ENCODE results near the gene BTBD16. TPM values are rescaled to one million over a fixed set of nuclear protein-coding genes. Genes with fewer than 3 reads are reported as not detected.

BTBD16 gene
- total and polyA plus RNA-seq, 2 of the 4 experiments (the other 2 are of a cell fraction): not detected

DNA sequence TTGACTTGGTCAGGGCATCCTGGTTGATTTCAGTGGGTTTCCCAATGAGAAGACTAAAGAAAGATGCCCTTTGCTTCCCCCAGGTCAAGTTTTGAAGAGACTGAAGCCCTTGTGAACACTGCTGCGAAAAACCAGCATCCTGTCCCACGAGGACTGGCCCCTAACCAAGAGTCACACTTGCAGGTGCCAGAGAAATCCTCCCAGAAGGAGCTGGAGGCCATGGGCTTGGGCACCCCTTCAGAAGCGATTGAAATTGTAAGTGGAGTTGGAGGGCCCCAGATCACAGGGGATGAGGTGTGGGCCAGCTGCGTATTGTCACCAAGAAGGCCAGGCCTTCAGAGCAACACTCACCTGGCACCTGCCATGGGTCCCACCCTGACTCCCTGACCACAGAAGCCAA is 43.3 kb upstream of the BTBD16 start:
- TF ChIP-seq FOS (IDR thresholded peaks at IDR 0.05; ENCODE audit: low read depth, low read length) (no peak), BHLHE40 (IDR thresholded peaks at IDR 0.05; ENCODE audit: low read depth, low read length) (no peak), MAZ (IDR thresholded peaks at IDR 0.05; ENCODE audit: borderline replicate concordance, low read depth, low read length) (no peak), MXI1 (IDR thresholded peaks at IDR 0.05; ENCODE audit: borderline replicate concordance, low read depth, low read length) (no peak), SMC3 (IDR thresholded peaks at IDR 0.05; ENCODE audit: low read depth, low read length) (no peak), RFX5 (IDR thresholded peaks at IDR 0.05; ENCODE audit: low read depth, low read length) (no peak), RCOR1 (IDR thresholded peaks at IDR 0.05; ENCODE audit: insufficient replicate concordance, low read length) (no peak), NFE2L2 (IDR thresholded peaks at IDR 0.05; ENCODE audit: low read depth, low read length) (no peak), MAFK (IDR thresholded peaks at IDR 0.05; ENCODE audit: low read depth, low read length) (no peak), RAD21 (IDR thresholded peaks at IDR 0.05; ENCODE audit: low read length) (no peak), POLR2A (IDR thresholded peaks at IDR 0.05; ENCODE audit: low read depth, low read length) (no peak), CEBPB (IDR thresholded peaks at IDR 0.05; ENCODE audit: low read depth, low read length) (no peak), CHD1 (IDR thresholded peaks at IDR 0.05; ENCODE audit: low read depth, low read length) (no peak), CTCF (conservative IDR thresholded peaks at IDR 0.05; ENCODE audit: low read depth, low read length) (no peak)
- TF ChIP-seq, protein P1, sequence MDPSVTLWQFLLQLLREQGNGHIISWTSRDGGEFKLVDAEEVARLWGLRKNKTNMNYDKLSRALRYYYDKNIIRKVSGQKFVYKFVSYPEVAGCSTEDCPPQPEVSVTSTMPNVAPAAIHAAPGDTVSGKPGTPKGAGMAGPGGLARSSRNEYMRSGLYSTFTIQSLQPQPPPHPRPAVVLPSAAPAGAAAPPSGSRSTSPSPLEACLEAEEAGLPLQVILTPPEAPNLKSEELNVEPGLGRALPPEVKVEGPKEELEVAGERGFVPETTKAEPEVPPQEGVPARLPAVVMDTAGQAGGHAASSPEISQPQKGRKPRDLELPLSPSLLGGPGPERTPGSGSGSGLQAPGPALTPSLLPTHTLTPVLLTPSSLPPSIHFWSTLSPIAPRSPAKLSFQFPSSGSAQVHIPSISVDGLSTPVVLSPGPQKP (IDR thresholded peaks at IDR 0.05; ENCODE audit: borderline replicate concordance, low read depth, low read length): no peak
- TF ChIP-seq, protein P2, sequence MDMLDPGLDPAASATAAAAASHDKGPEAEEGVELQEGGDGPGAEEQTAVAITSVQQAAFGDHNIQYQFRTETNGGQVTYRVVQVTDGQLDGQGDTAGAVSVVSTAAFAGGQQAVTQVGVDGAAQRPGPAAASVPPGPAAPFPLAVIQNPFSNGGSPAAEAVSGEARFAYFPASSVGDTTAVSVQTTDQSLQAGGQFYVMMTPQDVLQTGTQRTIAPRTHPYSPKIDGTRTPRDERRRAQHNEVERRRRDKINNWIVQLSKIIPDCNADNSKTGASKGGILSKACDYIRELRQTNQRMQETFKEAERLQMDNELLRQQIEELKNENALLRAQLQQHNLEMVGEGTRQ (IDR thresholded peaks at IDR 0.05; ENCODE audit: low read depth, low read length): no peak
- Histone ChIP-seq H3K27me3 (ENCODE audit: control insufficient read depth, insufficient read depth, low read length) (no peaks in the 10 kb centered on the region), H3K4me3 (ENCODE audit: insufficient read depth, low read depth, low read length) (no peak overlapping the region), H3K14ac (replicated peaks; ENCODE audit: low read depth, low read length) (no peak overlapping the region), H2AFZ (replicated peaks; ENCODE audit: low read length, poor library complexity) (no peak overlapping the region), H4K5ac (ENCODE audit: low read depth, low read length) (no peak overlapping the region), H3K9me1 (ENCODE audit: insufficient read depth, low read length) (peaks cover 7% of the 10 kb centered on the region; the same call in 1 of the 2 replicates), H3K4me2 (ENCODE audit: low read depth, low read length) (no peak overlapping the region), H4K8ac (ENCODE audit: low read depth in 2 of 2, low read length in 2 of 2) (no peak overlapping the region), H2BK5ac (ENCODE audit: low read depth, low read length, poor library complexity, severe bottlenecking) (no peak overlapping the region), H3K79me1 (ENCODE audit: low read depth in 1 of 2, low read length in 2 of 2) (no peaks in the 10 kb centered on the region), H3K27ac (ENCODE audit: insufficient read depth, low read length) (no peak overlapping the region), H4K20me1 (ENCODE audit: insufficient read depth, low read length) (no peaks in the 10 kb centered on the region), H2AK5ac (ENCODE audit: low read depth, low read length) (no peak overlapping the region), H2BK20ac (ENCODE audit: low read depth, low read length) (no peak overlapping the region), H2BK15ac (ENCODE audit: low read depth, low read length) (no peak overlapping the region), H2BK120ac (ENCODE audit: low read depth, low read length) (no peak overlapping the region), H2AK9ac (replicated peaks; ENCODE audit: low read depth, low read length, poor library complexity) (no peak overlapping the region), H4K91ac (ENCODE audit: insufficient read depth, low read depth, low read length) (no peak overlapping the region), H3K18ac (ENCODE audit: low read depth, low read length) (no peak overlapping the region), H3K9me3 (ENCODE audit: control insufficient read depth, insufficient read depth, low read length) (no peaks in the 10 kb centered on the region), H3K9ac (ENCODE audit: low read depth, low read length) (no peak overlapping the region), H3K23ac (ENCODE audit: low read depth, low read length) (no peak overlapping the region), H3K4me1 (ENCODE audit: control insufficient read depth, insufficient read depth, low read length) (peaks cover 1% of the 10 kb centered on the region; the same call in 1 of the 2 replicates), H3K36me3 (ENCODE audit: control insufficient read depth, insufficient read depth, low read length) (peaks cover 19% of the 10 kb centered on the region), H3K56ac (ENCODE audit: extremely low read depth, insufficient read depth, low read length) (no peak overlapping the region), H3K4ac (ENCODE audit: low read depth, low read length) (no peak overlapping the region)
- DNase-seq: no peak
- BruUV-seq (replicated peaks): no TSS peak
- CTCF ChIA-PET: no interaction called here
- 100% methylated on average over 1 of the region's 4 CpGs; no CpG with 5 or more reads in 1 of the 2 experiments for WGBS, 2 experiments (ENCODE audit: extremely low coverage in 2 of 2, insufficient read length in 1 of 2)
- ATAC-seq (ENCODE audit: low read depth): no peak
- POLR2A ChIA-PET (ENCODE audit: unreplicated experiment): no interaction called here
- in situ Hi-C loops (cut with MboI; ENCODE audit: low sequenced_read_pairs): no loop called here
- dilution Hi-C loops (cut with HindIII; ENCODE audit: low sequenced_read_pairs, unreplicated experiment): no loop called here
- intact Hi-C loops (cut with micrococcal nuclease): no loop called here

All from IMR-90 (cell line).